Measurements from ENCODE around the gene ACTG1. TPM values are rescaled to one million over a fixed set of nuclear protein-coding genes. Genes with fewer than 3 reads are reported as not detected.

The ACTG1 gene
- total and polyA plus RNA-seq, 7 experiments from 2014 or later: 971 to 4,639 (median 1,185) TPM

DNA sequence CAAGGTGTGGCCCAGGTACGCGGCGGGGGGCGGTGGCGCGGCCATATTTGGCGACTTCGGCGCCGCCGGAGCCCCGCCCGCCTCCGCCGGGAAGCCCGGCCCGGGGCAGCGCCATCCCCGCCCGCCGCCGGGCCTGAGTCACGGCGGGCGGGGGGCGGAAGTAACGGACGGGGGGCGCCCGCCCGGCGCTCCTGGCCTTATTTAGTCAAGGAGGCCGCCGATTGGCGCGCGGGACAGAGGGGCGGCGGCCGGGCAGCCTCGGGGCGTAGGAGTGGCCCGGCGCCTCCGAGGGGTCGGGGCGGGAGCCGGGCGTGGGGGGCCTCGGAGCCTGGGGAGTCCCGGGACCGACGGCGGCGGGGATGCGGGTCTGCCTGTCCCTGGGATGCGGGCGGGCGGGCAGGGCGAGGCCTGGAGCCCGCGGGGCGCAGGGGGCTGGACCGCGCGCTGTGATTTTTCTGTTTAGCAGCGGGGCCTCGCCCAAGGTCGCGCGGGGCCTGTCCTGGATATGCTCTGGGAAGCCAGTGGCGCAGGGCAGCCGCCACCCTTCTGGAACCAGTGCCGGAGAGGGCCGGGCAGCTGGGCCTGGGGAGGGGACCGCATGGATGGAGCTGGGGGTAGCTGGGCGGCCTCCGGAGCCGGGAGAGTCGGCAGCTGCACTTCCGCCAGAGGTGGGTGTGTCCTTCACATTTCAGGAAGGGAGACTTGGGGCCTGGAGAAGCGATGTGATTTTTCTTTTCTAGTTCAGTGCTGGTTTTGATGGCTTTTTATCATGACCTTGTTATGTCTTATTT, 2.3 kb upstream of the ACTG1 start:
- H3K4me3 ChIP-seq (ENCODE audit: low read length): peak overlapping the region; percentile 75
- H3K4me1 Mint-ChIP-seq: peaks cover 7 to 39% (median 33%) of the 10 kb centered on the region in 7 donors
- H3K36me3 ChIP-seq (ENCODE audit: control insufficient read depth in 2 of 3, insufficient read depth in 3 of 3, low read length in 3 of 3): peaks cover 17 to 24% (median 19%) of the 10 kb centered on the region in 3 experiments

DNA sequence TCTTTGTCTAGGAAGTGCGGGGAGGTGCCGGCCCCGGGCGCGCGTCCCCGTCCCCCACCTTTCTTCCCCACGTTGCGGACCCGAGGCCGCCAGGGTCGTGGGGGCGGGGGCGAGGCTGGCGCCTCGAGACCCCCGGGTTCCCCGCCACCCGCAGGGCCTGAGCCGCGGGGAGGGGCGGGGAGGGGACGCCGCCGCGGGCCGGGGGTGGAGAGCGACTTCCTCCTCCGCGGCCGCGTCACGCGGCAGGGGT, 1.8 kb upstream of the ACTG1 start:
- H3K9me3 ChIP-seq (ENCODE audit: control insufficient read depth in 2 of 3, low read length in 3 of 3): no peaks in the 10 kb centered on the region
- Mint-ChIP-seq H3K4me1 (peaks cover 13 to 44% (median 38%) of the 10 kb centered on the region in 7 donors), H3K9me3 (peaks cover 0 to 19% (median 0%) of the 10 kb centered on the region in 11 donors), H3K36me3 (peaks cover 5 to 36% (median 26%) of the 10 kb centered on the region in 5 donors), H3K27me3 (peaks cover 0 to 7% (median 0%) of the 10 kb centered on the region in 5 donors), H3K4me3 (peak overlapping the region; percentile 72 to 98 (median 90)), H3K27ac (peak overlapping the region in 5 of 9 donors; percentile 43 to 88 (median 81))
- peak overlapping the region; percentile 79 for H3K27ac ChIP-seq (ENCODE audit: low read depth, low read length)
- peak in 3 of 9 donors; percentile 20 to 29 (median 26) for DNase-seq
- peaks cover 19 to 25% (median 22%) of the 10 kb centered on the region in 3 experiments for H3K36me3 ChIP-seq (ENCODE audit: control insufficient read depth in 2 of 3, insufficient read depth in 3 of 3, low read length in 3 of 3)
- POLR2A ChIA-PET: interaction anchor here (1.9 to 7.5 kb wide), 4 partner anchors 26 to 356 kb away, joined by 4 to 65 read pairs (median 30); partner anchors contain the start of genes ARHGDIA and FAAP100
- peaks cover 1 to 32% of the 10 kb centered on the region in 2 donors for H3K4me1 ChIP-seq (ENCODE audit: control insufficient read depth in 2 of 2, insufficient read depth in 2 of 2, low read length in 2 of 2)
- no peak for ATAC-seq
- no peaks in the 10 kb centered on the region for H3K27me3 ChIP-seq (ENCODE audit: control insufficient read depth in 2 of 2, insufficient read depth in 2 of 2, low read length in 2 of 2)
- H3K4me3 ChIP-seq (ENCODE audit: low read length): peak overlapping the region; percentile 75
- CTCF ChIA-PET: interaction anchor here (1.4 kb wide), 1 partner anchor 30 kb away, joined by 3 read pairs; no protein-coding TSS in a partner anchor
- intact Hi-C loops (cut with micrococcal nuclease): loop anchor here (2.0 to 10.0 kb wide), 7 partner anchors 117 to 1702 kb away; partner anchors contain the start of genes ARL16 (in 2 of the 2), BAHCC1 (in 2 of the 2), HGS (in 2 of the 2) and CCDC137 (in 1 of the 2)

More for the DNA sequence above, 2.3 kb upstream of the ACTG1 start:
- peak; percentile 21 for ATAC-seq
- ChIA-PET CTCF (interaction anchor here (1.4 kb wide), 1 partner anchor 30 kb away, joined by 3 read pairs; no protein-coding TSS in a partner anchor), POLR2A (interaction anchor here (0.7 to 7.4 kb wide), 7 partner anchors 27 to 355 kb away, joined by 3 to 65 read pairs (median 4); partner anchors contain the start of genes ARHGDIA, ARL16, FAAP100 and HGS)
- peak; percentile 30 to 84 (median 41) for DNase-seq
- Mint-ChIP-seq H3K36me3 (peaks cover 5 to 30% (median 21%) of the 10 kb centered on the region in 5 donors), H3K9me3 (peaks cover 0 to 19% (median 0%) of the 10 kb centered on the region in 11 donors), H3K27me3 (peaks cover 0 to 7% (median 0%) of the 10 kb centered on the region in 5 donors), H3K27ac (peak overlapping the region; percentile 81 to 93 (median 89)), H3K4me3 (peak overlapping the region; percentile 75 to 98 (median 86))
- no peaks in the 10 kb centered on the region for H3K27me3 ChIP-seq (ENCODE audit: control insufficient read depth in 2 of 2, insufficient read depth in 2 of 2, low read length in 2 of 2)
- H3K4me1 ChIP-seq (ENCODE audit: control insufficient read depth in 2 of 2, insufficient read depth in 2 of 2, low read length in 2 of 2): peaks cover 0 to 34% of the 10 kb centered on the region in 2 donors
- H3K9me3 ChIP-seq (ENCODE audit: control insufficient read depth in 2 of 3, low read length in 3 of 3): no peaks in the 10 kb centered on the region
- peak overlapping the region; percentile 79 for H3K27ac ChIP-seq (ENCODE audit: low read depth, low read length)
- intact Hi-C loops (cut with micrococcal nuclease): loop anchor here (2.0 to 10.0 kb wide), 7 partner anchors 118 to 1703 kb away; partner anchors contain the start of genes ARL16 (in 2 of the 2), BAHCC1 (in 2 of the 2), HGS (in 2 of the 2) and CCDC137 (in 1 of the 2)

DNA sequence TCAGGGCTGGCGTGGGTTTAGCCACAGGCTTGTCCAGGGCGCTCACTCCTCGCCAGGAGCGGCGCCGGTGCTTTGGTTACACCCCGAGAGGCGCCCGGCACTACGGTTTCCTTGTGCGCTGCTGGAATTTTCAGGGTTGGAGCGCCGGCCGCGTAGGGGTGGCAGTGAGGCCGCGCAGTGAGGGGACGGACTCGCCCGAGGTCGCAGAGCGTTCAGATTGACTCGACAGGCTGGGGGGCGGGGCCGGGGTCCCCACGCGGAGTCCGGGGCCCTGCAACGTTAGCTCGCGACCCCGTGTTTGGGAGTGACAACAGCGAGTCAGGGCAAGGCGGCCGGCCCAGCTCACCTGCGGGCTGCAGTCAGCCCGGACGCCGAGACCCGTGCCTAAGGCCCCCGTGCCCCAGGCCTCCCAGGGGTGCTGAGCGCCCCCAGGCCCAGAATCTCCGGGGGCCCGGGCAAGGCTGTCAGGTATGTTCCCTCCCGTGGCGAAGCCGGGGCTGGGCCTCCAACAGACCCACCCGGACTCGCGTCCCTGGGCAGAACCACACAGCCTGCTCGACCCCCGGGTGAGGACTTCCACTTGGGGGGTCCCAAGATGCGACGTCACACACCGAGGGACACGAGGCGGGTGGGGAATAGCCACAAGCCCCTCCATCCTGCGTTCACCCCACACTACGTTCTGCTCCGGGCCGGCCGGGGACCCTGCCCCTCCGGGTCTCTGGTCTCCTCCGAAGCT, 1.3 kb upstream of the ACTG1 start:
- DNase-seq: peak in 8 of 9 donors; percentile 18 to 71 (median 37)
- Mint-ChIP-seq H3K27ac (peak overlapping the region; percentile 80 to 95 (median 88)), H3K4me1 (peaks cover 17 to 49% (median 43%) of the 10 kb centered on the region in 7 donors), H3K36me3 (peaks cover 10 to 41% (median 31%) of the 10 kb centered on the region in 5 donors), H3K27me3 (peaks cover 0 to 7% (median 0%) of the 10 kb centered on the region in 5 donors), H3K9me3 (peaks cover 0 to 19% (median 0%) of the 10 kb centered on the region in 11 donors), H3K4me3 (peak overlapping the region; percentile 86 to 98 (median 90))
- Histone ChIP-seq H3K4me1 (ENCODE audit: control insufficient read depth in 2 of 2, insufficient read depth in 2 of 2, low read length in 2 of 2) (peaks cover 6 to 37% of the 10 kb centered on the region in 2 donors), H3K27me3 (ENCODE audit: control insufficient read depth in 2 of 2, insufficient read depth in 2 of 2, low read length in 2 of 2) (no peaks in the 10 kb centered on the region), H3K9me3 (ENCODE audit: control insufficient read depth in 2 of 3, low read length in 3 of 3) (no peaks in the 10 kb centered on the region), H3K36me3 (ENCODE audit: control insufficient read depth in 2 of 3, insufficient read depth in 3 of 3, low read length in 3 of 3) (peaks cover 19 to 30% (median 22%) of the 10 kb centered on the region in 3 experiments), H3K4me3 (ENCODE audit: low read length) (peak overlapping the region; percentile 75), H3K27ac (ENCODE audit: low read depth, low read length) (peak overlapping the region; percentile 79)
- no peak for ATAC-seq
- ChIA-PET POLR2A (interaction anchor here (0.7 to 7.5 kb wide), 8 partner anchors 25 to 982 kb away, joined by 3 to 65 read pairs (median 8); partner anchors contain the start of genes ARHGDIA and FAAP100), CTCF (interaction anchor here (1.4 kb wide), 1 partner anchor 29 kb away, joined by 3 read pairs; no protein-coding TSS in a partner anchor)
- intact Hi-C loops (cut with micrococcal nuclease): loop anchor here (2.0 to 10.0 kb wide), 10 partner anchors 27 to 1702 kb away; partner anchors contain the start of genes ARL16 (in 2 of the 2), BAHCC1 (in 2 of the 2), HGS (in 2 of the 2) and P4HB (in 2 of the 2)

DNA sequence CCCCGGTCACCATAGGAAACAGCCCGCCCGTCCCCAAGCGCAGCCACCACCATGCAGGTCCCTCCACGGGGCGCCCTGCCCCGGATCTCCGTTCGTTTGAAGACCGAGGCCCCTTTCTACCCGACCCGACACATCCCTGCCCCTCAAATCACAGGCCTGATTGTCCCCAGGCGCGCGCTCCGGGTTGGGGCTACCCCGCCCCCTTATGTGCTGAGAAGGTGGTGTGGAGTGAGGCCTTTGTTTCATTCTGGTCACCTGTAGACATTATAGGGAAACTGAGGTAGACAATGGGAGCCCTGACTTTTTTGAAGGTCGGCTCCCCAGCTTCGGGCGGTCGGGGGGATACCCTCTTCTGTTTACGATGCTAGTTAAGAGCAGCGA, 763 bp upstream of the ACTG1 start:
- CTCF ChIA-PET: no interaction called here
- POLR2A ChIA-PET: interaction anchor here (0.7 to 7.5 kb wide), 11 partner anchors 10 to 522 kb away, joined by 3 to 65 read pairs (median 5); partner anchors contain the start of genes CHMP6, FAAP100, NDUFAF8 and TEPSIN
- H3K4me3 Mint-ChIP-seq: peak overlapping the region; percentile 86 to 98 (median 90)
- peaks cover 0 to 19% (median 0%) of the 10 kb centered on the region in 11 donors for H3K9me3 Mint-ChIP-seq
- peaks cover 10 to 45% (median 34%) of the 10 kb centered on the region in 5 donors for H3K36me3 Mint-ChIP-seq
- H3K27me3 Mint-ChIP-seq: peaks cover 0 to 7% (median 0%) of the 10 kb centered on the region in 5 donors
- intact Hi-C loops (cut with micrococcal nuclease): loop anchor here (2.0 to 10.0 kb wide), 9 partner anchors 27 to 1701 kb away; partner anchors contain the start of genes ARL16 (in 2 of the 2), BAHCC1 (in 2 of the 2), HGS (in 2 of the 2) and P4HB (in 2 of the 2)
- peaks cover 19 to 34% (median 22%) of the 10 kb centered on the region in 3 experiments for H3K36me3 ChIP-seq (ENCODE audit: control insufficient read depth in 2 of 3, insufficient read depth in 3 of 3, low read length in 3 of 3)
- no peaks in the 10 kb centered on the region for H3K27me3 ChIP-seq (ENCODE audit: control insufficient read depth in 2 of 2, insufficient read depth in 2 of 2, low read length in 2 of 2)
- peak overlapping the region; percentile 79 for H3K27ac ChIP-seq (ENCODE audit: low read depth, low read length)
- H3K4me1 ChIP-seq (ENCODE audit: control insufficient read depth in 2 of 2, insufficient read depth in 2 of 2, low read length in 2 of 2): peaks cover 12 to 36% of the 10 kb centered on the region in 2 donors
- peaks cover 19 to 54% (median 47%) of the 10 kb centered on the region in 7 donors for H3K4me1 Mint-ChIP-seq
- peak overlapping the region; percentile 75 for H3K4me3 ChIP-seq (ENCODE audit: low read length)
- DNase-seq (peak in 8 of 9 donors; percentile 37 to 64 (median 51)), ATAC-seq (peak; percentile 21)
- H3K9me3 ChIP-seq (ENCODE audit: control insufficient read depth in 2 of 3, low read length in 3 of 3): no peaks in the 10 kb centered on the region
- peak overlapping the region; percentile 80 to 95 (median 88) for H3K27ac Mint-ChIP-seq

DNA sequence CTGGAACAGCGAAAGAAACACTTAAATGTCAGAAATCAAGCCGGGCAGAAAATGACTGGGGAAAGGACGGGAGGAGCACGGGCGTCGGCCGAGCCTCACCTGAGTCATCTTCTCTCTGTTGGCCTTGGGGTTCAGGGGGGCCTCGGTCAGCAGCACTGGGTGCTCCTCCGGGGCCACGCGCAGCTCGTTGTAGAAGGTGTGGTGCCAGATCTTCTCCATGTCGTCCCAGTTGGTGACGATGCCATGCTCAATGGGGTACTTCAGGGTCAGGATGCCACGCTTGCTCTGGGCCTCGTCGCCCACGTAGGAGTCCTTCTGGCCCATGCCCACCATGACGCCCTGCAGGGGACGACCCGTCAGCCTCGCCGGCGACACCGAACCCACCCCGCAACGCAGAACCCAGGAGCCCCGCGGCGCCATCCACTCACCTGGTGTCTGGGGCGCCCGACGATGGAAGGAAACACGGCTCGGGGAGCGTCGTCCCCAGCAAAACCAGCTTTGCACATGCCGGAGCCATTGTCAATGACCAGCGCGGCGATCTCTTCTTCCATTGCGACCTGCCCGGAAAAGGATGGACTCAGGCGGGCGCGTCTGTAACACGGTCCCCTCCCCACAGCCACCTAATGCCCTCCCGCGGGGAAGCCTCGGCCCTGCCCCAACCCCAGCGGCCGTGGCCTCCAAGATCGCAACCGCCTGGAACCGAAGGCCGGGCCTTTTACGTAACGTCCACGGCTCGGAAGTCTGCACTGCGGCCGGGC, 616 bp downstream of the ACTG1 start:
- peak in 6 of 9 donors; percentile 35 to 56 (median 46) for DNase-seq

More for the DNA sequence above, 616 bp downstream of the ACTG1 start:
- Histone ChIP-seq H3K27me3 (ENCODE audit: control insufficient read depth in 2 of 2, insufficient read depth in 2 of 2, low read length in 2 of 2) (no peaks in the 10 kb centered on the region), H3K9me3 (ENCODE audit: control insufficient read depth in 2 of 3, low read length in 3 of 3) (no peaks in the 10 kb centered on the region), H3K4me3 (ENCODE audit: low read length) (peak overlapping the region; percentile 77), H3K4me1 (ENCODE audit: control insufficient read depth in 2 of 2, insufficient read depth in 2 of 2, low read length in 2 of 2) (peaks cover 12 to 30% of the 10 kb centered on the region in 2 donors), H3K36me3 (ENCODE audit: control insufficient read depth in 2 of 3, insufficient read depth in 3 of 3, low read length in 3 of 3) (peaks cover 19 to 34% (median 22%) of the 10 kb centered on the region in 3 experiments), H3K27ac (ENCODE audit: low read depth, low read length) (peak overlapping the region; percentile 68)
- ATAC-seq: no peak
- intact Hi-C loops (cut with micrococcal nuclease): loop anchor here (1.0 to 10.0 kb wide), 11 partner anchors 25 to 1700 kb away; partner anchors contain the start of genes ARL16 (in 2 of the 2), BAHCC1 (in 2 of the 2), HGS (in 2 of the 2) and P4HB (in 2 of the 2)
- H3K27me3 Mint-ChIP-seq: peaks cover 0 to 7% (median 0%) of the 10 kb centered on the region in 5 donors
- peaks cover 26 to 56% (median 51%) of the 10 kb centered on the region in 7 donors for H3K4me1 Mint-ChIP-seq
- peak overlapping the region; percentile 91 to 100 (median 98) for H3K4me3 Mint-ChIP-seq
- CTCF ChIA-PET: interaction anchor here (0.7 to 1.6 kb wide), 2 partner anchors 25 to 27 kb away, joined by 3 read pairs; no protein-coding TSS in a partner anchor
- H3K27ac Mint-ChIP-seq: peak overlapping the region; percentile 92 to 99 (median 95)
- H3K36me3 Mint-ChIP-seq: peaks cover 10 to 45% (median 34%) of the 10 kb centered on the region in 5 donors
- POLR2A ChIA-PET: interaction anchor here (0.7 to 7.5 kb wide), 14 partner anchors 7 to 417 kb away, joined by 3 to 65 read pairs (median 4); partner anchors contain the start of genes ARL16, CEP131 and FAAP100
- H3K9me3 Mint-ChIP-seq: peaks cover 0 to 19% (median 0%) of the 10 kb centered on the region in 11 donors

Measured in naive thymus-derived CD4-positive, alpha-beta T cell (primary cell).